HEK293 (cell line): ENCODE data around the gene CRACR2A.

Experiments used
- CTCF ChIA-PET: fragments of 350-600 bp; formaldehyde crosslinking; extraction: SDS; loops from one replicate; lab custom pipeline; 2021; ENCODE audit warnings: antibody characterized with exemption; lab: Yijun Ruan, JAX
- POLR2A ChIA-PET: fragments of 300-600 bp; formaldehyde crosslinking; extraction: SDS; loops from one replicate; lab custom pipeline; 2020; ENCODE audit warnings: antibody characterized with exemption, inconsistent platforms; lab: Yijun Ruan, JAX
- H3K27ac ChIP-seq: fragments of 200-500 bp; sonication (Bioruptor generic); 2 replicates; pipeline ENCODE4 v1.5.1; 2014; ENCODE audit warnings: low read depth, low read length, control low read depth, inconsistent platforms; ENCODE audit errors: extremely low read depth
- H3K36me3 ChIP-seq, 2 experiments: fragments of 200-500 bp in 1 of 2; sonication (Bioruptor generic) in 1 of 2; 1 replicate in 1 of 2; 2 replicates in 1 of 2; pipeline ENCODE4 v1.5.1; 2014 to 2017; ENCODE audit warnings: inconsistent platforms in 2 of 2, low read length in 2 of 2; ENCODE audit not compliant: control insufficient read depth in 2 of 2, insufficient read depth in 1 of 2
- H3K4me1 ChIP-seq: fragments of 200-500 bp; sonication (Bioruptor generic); 2 replicates; pipeline ENCODE4 v1.5.1; 2014; ENCODE audit warnings: mild to moderate bottlenecking, low read length, inconsistent platforms; ENCODE audit not compliant: control insufficient read depth, insufficient read depth
- H3K4me3 ChIP-seq: 2 replicates; pipeline ENCODE4 v1.5.1; 2011; ENCODE audit warnings: low read depth, mild to moderate bottlenecking, control low read depth, low read length, moderate library complexity
- H3K9me3 ChIP-seq: fragments of 200-500 bp; sonication (Bioruptor generic); 2 replicates; pipeline ENCODE4 v1.5.1; 2014; ENCODE audit warnings: low read depth, low read length, inconsistent platforms; ENCODE audit not compliant: control insufficient read depth, insufficient read depth
- SP7 ChIP-seq: fragments of 450-650 bp; formaldehyde crosslinking; IDR thresholded peaks from 2 replicates; pipeline ENCODE4 v1.5.1; 2016; ENCODE audit warnings: missing biosample characterization, missing genetic modification characterization
- ZBTB8A ChIP-seq: fragments of 450-650 bp; formaldehyde crosslinking; IDR thresholded peaks from 2 replicates; pipeline ENCODE4 v1.5.1; 2016; ENCODE audit warnings: missing biosample characterization, missing genetic modification characterization
- ZNF112 ChIP-seq: fragments of 450-650 bp; formaldehyde crosslinking; IDR thresholded peaks from 2 replicates; pipeline ENCODE4 v1.5.0; 2017; ENCODE audit warnings: missing biosample characterization, missing genetic modification characterization
- ZNF114 ChIP-seq: fragments of 450-650 bp; formaldehyde crosslinking; IDR thresholded peaks from 2 replicates; pipeline ENCODE4 v1.5.0; 2017; ENCODE audit warnings: missing biosample characterization, missing genetic modification characterization
- ZNF146 ChIP-seq: fragments of 450-650 bp; formaldehyde crosslinking; IDR thresholded peaks from 2 replicates; pipeline ENCODE4 v1.5.1; 2016; ENCODE audit warnings: missing biosample characterization, missing genetic modification characterization
- ZNF514 ChIP-seq: fragments of 450-650 bp; formaldehyde crosslinking; IDR thresholded peaks from 2 replicates; pipeline ENCODE4 v1.5.1; 2016; ENCODE audit warnings: missing biosample characterization, missing genetic modification characterization
- ZNF670 ChIP-seq: fragments of 450-650 bp; formaldehyde crosslinking; IDR thresholded peaks from 2 replicates; pipeline ENCODE4 v1.5.1; 2016; ENCODE audit warnings: missing biosample characterization, missing genetic modification characterization, low read depth
- ZNF677 ChIP-seq: fragments of 450-650 bp; IDR thresholded peaks from 2 replicates; pipeline ENCODE4 v1.5.0; 2018; ENCODE audit warnings: missing biosample characterization, mild to moderate bottlenecking, missing genetic modification characterization, moderate library complexity
- ZNF701 ChIP-seq: fragments of 450-650 bp; formaldehyde crosslinking; IDR thresholded peaks from 2 replicates; pipeline ENCODE4 v1.5.1; 2016; ENCODE audit warnings: missing biosample characterization, missing genetic modification characterization
- ZNF785 ChIP-seq: fragments of 450-650 bp; formaldehyde crosslinking; IDR thresholded peaks from 2 replicates; pipeline ENCODE4 v1.5.1; 2016; ENCODE audit warnings: missing biosample characterization, missing genetic modification characterization
- TF ChIP-seq, protein P1 (sequence below): fragments of 450-650 bp; formaldehyde crosslinking; IDR thresholded peaks from 2 replicates; pipeline ENCODE4 v1.5.1; 2017; ENCODE audit warnings: missing biosample characterization, missing genetic modification characterization
- TF ChIP-seq, protein P2 (sequence below): fragments of 450-650 bp; formaldehyde crosslinking; IDR thresholded peaks from 2 replicates; pipeline ENCODE4 v1.5.1; 2017; ENCODE audit warnings: missing biosample characterization, missing genetic modification characterization
- TF ChIP-seq, protein P3 (sequence below): fragments of 450-650 bp; formaldehyde crosslinking; IDR thresholded peaks from 2 replicates; pipeline ENCODE4 v1.5.1; 2016; ENCODE audit warnings: missing biosample characterization, missing genetic modification characterization
- TF ChIP-seq, protein P4 (sequence below): fragments of 450-650 bp; formaldehyde crosslinking; IDR thresholded peaks from 2 replicates; pipeline ENCODE4 v1.5.1; 2017; ENCODE audit warnings: missing biosample characterization, missing genetic modification characterization
- TF ChIP-seq, protein P5 (sequence below): fragments of 450-650 bp; formaldehyde crosslinking; IDR thresholded peaks from 2 replicates; pipeline ENCODE4 v1.5.1; 2016; ENCODE audit warnings: missing biosample characterization, missing genetic modification characterization

Gene CRACR2A

DNA sequence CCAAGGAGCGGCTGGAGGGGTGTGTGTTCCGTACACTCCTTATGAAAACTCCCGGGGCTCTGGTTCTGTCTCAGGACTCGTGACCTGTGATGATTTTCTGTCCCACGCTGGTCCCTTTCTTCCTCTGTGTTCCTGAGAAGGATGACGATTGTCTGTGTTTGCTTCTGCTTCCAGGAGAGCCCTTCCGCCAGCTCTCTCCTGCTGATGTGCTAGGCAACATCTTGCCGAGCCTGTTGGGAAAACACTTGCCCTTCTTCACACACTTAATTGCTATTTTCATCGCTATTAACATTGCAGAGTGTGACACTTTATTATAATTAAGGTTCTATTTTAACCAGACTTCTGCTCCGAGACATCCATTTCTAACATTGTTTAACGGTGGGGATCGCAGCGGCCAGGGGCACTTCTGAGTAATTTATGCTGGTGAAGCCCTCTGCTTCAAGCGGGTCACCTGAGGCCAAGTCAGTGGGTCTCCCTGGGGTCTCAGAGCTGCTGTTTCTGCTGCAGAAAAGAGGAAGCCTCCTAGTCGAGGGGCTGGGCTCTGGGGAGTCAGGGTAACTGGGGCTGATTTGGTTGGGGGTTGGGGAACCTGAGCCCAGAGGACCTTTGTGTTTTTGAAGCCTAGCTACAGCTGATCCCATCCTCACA lies 173.3 kb downstream of the CRACR2A start:
- no peaks in the 10 kb centered on the region for H3K36me3 ChIP-seq
- no peaks in the 10 kb centered on the region for H3K9me3 ChIP-seq
- ChIA-PET POLR2A (no interaction called here), CTCF (no interaction called here)
- no peak overlapping the region for H3K4me3 ChIP-seq
- TF ChIP-seq ZNF785 (tag by site-specific recombination) (no peak), ZNF701 (tag by site-specific recombination) (no peak), SP7 (tag by site-specific recombination) (no peak), ZNF146 (tag by site-specific recombination) (no peak), ZNF670 (tag by site-specific recombination) (no peak), ZNF112 (tag by site-specific recombination) (no peak), ZNF114 (tag by site-specific recombination) (no peak), ZBTB8A (no peak), ZNF514 (no peak), ZNF677 (tag by site-specific recombination) (no peak)
- TF ChIP-seq, protein P1, sequence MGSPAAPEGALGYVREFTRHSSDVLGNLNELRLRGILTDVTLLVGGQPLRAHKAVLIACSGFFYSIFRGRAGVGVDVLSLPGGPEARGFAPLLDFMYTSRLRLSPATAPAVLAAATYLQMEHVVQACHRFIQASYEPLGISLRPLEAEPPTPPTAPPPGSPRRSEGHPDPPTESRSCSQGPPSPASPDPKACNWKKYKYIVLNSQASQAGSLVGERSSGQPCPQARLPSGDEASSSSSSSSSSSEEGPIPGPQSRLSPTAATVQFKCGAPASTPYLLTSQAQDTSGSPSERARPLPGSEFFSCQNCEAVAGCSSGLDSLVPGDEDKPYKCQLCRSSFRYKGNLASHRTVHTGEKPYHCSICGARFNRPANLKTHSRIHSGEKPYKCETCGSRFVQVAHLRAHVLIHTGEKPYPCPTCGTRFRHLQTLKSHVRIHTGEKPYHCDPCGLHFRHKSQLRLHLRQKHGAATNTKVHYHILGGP: no peak
- TF ChIP-seq, protein P2, sequence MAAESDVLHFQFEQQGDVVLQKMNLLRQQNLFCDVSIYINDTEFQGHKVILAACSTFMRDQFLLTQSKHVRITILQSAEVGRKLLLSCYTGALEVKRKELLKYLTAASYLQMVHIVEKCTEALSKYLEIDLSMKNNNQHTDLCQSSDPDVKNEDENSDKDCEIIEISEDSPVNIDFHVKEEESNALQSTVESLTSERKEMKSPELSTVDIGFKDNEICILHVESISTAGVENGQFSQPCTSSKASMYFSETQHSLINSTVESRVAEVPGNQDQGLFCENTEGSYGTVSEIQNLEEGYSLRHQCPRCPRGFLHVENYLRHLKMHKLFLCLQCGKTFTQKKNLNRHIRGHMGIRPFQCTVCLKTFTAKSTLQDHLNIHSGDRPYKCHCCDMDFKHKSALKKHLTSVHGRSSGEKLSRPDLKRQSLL: no peak
- TF ChIP-seq, protein P3, sequence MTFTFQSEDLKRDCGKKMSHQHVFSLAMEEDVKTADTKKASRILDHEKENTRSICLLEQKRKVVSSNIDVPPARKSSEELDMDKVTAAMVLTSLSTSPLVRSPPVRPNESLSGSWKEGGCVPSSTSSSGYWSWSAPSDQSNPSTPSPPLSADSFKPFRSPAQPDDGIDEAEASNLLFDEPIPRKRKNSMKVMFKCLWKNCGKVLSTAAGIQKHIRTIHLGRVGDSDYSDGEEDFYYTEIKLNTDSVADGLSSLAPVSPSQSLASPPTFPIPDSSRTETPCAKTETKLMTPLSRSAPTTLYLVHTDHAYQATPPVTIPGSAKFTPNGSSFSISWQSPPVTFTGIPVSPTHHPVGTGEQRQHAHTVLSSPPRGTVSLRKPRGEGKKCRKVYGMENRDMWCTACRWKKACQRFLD (tag by site-specific recombination): no peak
- TF ChIP-seq, protein P4, sequence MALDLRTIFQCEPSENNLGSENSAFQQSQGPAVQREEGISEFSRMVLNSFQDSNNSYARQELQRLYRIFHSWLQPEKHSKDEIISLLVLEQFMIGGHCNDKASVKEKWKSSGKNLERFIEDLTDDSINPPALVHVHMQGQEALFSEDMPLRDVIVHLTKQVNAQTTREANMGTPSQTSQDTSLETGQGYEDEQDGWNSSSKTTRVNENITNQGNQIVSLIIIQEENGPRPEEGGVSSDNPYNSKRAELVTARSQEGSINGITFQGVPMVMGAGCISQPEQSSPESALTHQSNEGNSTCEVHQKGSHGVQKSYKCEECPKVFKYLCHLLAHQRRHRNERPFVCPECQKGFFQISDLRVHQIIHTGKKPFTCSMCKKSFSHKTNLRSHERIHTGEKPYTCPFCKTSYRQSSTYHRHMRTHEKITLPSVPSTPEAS (tag by site-specific recombination): no peak
- no peak overlapping the region for H3K27ac ChIP-seq
- no peaks in the 10 kb centered on the region for H3K4me1 ChIP-seq

DNA sequence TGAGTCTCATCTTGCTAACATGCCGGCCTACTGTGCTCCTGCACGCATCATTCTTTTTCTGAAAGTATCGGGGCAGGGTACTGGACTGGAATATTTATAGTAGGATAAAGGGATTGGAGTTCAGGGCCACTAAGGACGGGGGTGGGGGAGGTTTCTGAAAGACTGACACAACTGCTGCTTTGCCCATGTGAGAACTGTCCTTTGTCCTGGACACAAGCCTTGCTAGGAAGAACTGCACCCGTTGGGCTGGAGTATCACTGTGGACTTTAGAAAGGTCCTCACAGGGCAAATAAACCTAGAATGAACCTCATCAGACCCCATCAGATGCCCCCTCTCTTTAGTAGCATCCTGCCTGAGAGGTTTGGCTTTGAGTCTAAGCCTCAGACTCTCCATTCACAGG lies 174.4 kb downstream of the CRACR2A start:
- Histone ChIP-seq H3K4me3 (no peak overlapping the region), H3K9me3 (no peaks in the 10 kb centered on the region)
- POLR2A ChIA-PET: no interaction called here
- CTCF ChIA-PET: interaction anchor here (0.7 kb wide), 1 partner anchor 69 kb away, joined by 3 read pairs; no protein-coding TSS in a partner anchor
- TF ChIP-seq, protein P5, sequence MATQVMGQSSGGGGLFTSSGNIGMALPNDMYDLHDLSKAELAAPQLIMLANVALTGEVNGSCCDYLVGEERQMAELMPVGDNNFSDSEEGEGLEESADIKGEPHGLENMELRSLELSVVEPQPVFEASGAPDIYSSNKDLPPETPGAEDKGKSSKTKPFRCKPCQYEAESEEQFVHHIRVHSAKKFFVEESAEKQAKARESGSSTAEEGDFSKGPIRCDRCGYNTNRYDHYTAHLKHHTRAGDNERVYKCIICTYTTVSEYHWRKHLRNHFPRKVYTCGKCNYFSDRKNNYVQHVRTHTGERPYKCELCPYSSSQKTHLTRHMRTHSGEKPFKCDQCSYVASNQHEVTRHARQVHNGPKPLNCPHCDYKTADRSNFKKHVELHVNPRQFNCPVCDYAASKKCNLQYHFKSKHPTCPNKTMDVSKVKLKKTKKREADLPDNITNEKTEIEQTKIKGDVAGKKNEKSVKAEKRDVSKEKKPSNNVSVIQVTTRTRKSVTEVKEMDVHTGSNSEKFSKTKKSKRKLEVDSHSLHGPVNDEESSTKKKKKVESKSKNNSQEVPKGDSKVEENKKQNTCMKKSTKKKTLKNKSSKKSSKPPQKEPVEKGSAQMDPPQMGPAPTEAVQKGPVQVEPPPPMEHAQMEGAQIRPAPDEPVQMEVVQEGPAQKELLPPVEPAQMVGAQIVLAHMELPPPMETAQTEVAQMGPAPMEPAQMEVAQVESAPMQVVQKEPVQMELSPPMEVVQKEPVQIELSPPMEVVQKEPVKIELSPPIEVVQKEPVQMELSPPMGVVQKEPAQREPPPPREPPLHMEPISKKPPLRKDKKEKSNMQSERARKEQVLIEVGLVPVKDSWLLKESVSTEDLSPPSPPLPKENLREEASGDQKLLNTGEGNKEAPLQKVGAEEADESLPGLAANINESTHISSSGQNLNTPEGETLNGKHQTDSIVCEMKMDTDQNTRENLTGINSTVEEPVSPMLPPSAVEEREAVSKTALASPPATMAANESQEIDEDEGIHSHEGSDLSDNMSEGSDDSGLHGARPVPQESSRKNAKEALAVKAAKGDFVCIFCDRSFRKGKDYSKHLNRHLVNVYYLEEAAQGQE: 0 out of 2 replicates have a peak, but pooled peaks have one; percentile 28
- no peak for TF ChIP-seq ZNF114 (tag by site-specific recombination)
- TF ChIP-seq, all 188 proteins: peak for 1
- H3K27ac ChIP-seq: no peak overlapping the region
- H3K4me1 ChIP-seq: no peaks in the 10 kb centered on the region
- H3K36me3 ChIP-seq: no peaks in the 10 kb centered on the region
